HG02970 (cell line): ENCODE results near the gene APOD.
"Not testable (repeated sequence)": the region's sequence is repeated elsewhere in the genome, so short reads cannot be mapped to it uniquely, and the experiment has no call there.

ENCODE experiments used
- ATAC-seq: cut with Tn5 transposase; IDR thresholded peaks from one replicate; pipeline ENCODE4 v1.9.1; 2021; ENCODE audit warnings: mild to moderate bottlenecking, moderate library complexity, moderate number of reproducible peaks; ENCODE audit not compliant: unreplicated experiment, low FRiP score

The APOD gene

DNA sequence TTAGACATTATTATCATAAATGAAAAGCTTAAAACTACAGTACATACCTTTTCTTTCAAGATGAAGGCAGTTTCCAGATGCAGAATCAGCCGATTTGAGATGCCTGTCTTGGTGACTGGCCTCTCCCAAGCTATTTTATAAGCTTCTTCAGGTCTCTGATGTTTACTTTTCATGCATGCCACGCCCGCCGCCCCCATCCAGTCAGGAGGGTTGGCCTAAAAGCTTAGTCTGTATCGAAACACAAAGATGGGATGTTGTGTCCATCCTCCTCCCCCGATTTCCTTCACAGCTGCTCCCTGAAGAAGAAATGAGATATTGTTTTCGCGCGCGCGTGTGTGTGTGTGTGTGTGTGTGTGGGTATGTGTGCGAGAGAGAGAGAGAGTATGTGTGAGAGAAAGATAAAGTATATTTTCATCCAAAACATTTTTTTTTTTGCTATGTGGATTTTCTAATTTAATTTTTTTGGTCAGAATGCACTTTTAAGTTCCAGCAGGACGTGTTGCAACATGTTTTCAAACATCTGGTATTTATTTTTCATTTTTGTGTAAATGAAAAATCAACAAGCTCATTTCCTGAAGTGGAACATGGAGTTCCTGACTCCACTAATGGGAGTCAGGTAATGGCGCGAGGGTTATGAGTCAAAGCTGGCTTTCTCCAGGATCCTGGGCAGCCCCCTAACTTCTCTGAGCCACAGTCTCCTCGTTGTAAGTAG, at the start of gene APOD:
Gene APOD, minus strand, starts transcription at position 110 of the 712 bp plus-strand sequence. CDS start 4,479 bp downstream, outside the sequence.
- ATAC-seq: no peak

DNA sequence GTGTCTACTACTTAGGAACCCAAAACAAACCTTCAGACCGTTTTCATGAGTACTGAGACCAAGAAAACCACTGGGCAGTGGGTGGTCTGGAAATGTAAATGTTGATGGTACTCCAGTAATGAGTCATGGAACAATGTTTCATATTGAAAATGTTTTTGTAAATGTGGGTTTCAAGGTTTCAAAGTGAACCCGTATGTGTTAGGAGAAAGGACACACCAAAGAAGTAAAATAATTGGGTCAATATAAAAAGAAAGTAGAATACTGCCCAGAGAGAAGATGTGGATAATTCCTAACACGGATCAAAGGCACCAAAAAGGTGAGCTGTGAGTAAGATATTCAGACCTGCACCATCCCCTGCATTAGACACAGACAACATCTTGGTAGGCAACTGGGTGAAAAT, 49.6 kb upstream of the APOD start:
- not testable (repeated sequence) for ATAC-seq

DNA sequence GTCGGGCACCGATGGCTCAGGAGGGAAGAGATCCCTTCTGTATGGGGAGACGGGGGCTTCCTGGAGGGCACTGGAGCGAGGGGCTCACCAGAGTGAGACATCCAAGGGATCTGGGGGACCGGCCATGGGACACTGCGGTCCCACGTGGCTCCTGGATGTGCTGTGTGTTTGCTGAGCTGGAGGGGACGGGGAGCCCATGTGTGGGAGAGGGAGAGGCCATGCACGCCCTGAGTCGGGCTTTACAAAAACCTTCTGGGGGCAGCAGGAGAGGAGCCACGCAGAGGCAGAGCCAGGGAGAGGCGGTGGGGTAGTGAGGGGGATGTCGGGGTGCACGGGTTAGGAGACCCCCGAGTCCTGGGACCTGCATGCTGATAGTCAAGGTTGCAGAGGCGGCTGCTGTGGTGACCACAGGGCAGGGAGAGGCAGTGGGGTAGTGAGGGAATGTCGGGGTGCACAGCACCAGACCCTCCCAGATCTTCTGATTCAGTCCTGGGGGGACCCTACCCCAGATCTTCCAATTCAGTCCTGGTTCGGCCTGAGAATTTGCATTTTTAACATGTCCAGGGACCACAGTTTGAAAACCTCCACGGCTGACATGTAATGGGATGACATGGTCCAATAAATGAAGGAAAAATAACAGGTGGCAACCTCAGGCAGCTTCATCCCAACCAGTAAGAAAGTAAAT, 48.9 kb upstream of the APOD start:
- ATAC-seq: not testable (repeated sequence)

DNA sequence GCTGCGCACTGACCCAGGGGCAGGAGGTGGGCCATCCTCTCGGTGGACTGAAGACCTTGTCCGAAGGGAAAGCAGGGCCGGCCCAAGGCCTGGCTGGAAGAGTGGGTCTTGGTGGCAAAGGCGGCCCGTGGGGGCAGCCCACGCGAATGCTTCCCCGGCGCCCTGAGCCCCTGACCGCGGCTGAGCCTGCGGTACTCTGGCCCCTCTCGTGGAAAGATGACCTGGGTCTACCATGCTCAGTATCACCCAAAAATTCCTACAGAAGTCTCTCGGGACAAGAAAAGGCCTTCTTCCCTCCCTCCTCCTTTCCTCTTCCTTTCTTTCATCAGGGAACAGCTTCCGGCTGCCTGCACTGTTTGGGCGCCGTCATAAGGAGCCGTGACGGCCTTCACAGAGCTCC, 48.3 kb upstream of the APOD start:
- not testable (repeated sequence) for ATAC-seq

DNA sequence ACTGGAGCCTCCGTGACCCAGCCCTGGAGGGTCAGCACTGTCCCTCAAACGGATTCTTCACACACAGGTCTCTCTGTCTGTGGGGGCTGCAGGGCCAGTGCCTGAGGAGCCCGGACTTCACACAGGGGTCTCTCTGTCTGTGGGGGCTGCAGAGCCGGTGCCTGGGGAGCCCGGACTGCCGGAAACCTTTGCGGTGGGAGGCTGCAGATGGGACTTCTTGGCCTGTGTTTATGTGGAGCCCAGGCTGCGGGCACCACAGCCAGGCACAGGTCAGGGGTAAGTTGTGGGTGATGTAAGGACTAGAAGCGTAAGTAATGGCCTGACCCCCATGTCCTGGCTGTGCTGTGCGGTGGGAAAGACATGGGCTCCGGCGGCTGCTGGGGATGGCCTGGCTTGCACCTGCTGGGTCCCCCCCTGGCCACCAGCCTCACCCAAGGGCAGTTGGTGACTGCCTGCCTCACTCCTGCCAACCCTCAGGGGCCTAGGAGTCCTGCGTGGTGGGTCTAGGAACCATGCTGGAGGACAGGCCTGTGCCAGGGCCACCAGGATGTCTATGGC, 47.3 kb upstream of the APOD start:
- ATAC-seq: not testable (repeated sequence)

DNA sequence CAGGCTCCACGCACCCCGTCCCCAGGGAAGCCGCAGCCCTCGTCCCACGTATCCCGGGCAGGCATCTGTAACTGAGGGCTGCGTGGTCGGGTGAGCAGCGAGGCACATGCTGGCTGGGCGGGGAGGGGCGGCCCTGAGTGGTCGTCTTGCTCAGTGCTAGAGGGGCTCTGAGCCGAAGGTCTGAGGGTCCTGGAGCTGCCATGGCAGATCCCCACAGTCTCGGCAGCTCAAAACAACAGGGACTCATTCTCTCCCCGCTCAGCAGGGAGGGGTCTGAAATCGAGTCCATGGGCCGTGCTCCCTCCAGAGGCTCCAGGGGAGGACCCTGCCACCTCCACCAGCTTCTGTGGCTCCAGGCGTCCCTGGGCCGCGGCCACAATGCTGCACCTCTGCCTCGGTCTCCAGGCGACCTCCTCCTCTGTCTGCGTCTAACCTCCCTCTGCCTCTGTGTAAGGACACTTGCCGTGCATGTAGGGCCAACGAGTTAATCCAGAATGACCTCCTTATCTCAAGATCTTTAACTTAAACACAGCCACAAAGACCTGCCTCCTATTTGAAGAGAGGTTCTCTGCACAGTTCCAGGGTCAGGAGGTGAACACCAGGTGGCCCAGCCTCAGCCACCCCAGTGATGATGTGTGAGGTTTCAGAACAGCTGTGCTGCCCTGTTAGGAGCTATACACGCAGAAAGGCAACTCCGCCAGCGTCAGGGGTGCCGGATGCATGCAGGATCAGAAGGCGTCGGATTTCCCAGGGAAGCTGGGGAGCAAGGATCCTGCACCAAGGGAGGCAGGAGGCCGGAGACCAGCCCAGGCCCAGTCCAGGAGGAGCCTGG, 46.6 kb upstream of the APOD start:
- not testable (repeated sequence) for ATAC-seq

DNA sequence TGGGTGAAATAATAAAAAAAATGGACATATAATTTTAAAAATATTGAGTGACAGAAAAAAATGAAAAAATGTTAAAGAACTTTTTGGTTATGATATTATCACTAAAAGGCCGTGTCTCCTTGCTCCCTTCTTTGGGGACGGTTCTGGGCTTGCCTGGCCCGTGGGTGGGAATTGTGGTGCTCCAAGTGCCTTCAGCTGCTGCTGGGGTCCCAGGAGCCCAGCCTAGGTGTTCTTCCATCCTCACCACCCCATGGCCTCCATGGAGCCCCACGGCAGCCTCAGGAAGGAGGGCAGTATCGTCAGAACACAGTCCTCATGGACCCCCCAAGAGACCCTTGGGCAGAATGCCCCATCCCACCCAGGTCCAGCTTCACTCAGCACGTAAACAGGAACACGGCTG, 45.9 kb upstream of the APOD start:
- ATAC-seq: not testable (repeated sequence)

DNA sequence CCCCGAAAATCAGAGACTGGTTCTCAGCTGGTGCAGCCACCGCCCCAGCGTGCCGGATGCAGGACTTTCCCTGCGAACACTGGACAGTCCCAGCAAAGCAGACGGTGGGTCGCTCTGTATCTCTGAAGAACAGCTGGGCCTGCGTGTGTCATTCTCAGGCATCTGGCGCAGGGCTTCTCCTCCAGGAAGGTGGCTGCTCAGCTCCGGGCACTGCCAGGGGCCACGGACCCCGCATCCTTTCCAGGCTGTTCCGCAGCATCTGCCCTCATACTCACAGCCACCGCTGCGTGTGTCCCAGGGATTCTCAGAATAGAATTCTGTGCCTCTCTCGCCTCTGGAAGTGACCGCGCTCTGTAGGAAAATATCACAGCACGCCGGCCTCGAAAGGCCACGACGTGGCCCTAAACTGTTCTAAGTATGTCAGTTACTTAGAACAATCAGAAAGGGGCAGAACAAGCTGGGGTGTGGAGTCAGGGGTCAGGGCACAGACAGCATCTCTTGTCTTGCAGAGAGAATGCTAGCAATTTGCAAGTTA, 44.7 kb upstream of the APOD start:
- not testable (repeated sequence) for ATAC-seq

DNA sequence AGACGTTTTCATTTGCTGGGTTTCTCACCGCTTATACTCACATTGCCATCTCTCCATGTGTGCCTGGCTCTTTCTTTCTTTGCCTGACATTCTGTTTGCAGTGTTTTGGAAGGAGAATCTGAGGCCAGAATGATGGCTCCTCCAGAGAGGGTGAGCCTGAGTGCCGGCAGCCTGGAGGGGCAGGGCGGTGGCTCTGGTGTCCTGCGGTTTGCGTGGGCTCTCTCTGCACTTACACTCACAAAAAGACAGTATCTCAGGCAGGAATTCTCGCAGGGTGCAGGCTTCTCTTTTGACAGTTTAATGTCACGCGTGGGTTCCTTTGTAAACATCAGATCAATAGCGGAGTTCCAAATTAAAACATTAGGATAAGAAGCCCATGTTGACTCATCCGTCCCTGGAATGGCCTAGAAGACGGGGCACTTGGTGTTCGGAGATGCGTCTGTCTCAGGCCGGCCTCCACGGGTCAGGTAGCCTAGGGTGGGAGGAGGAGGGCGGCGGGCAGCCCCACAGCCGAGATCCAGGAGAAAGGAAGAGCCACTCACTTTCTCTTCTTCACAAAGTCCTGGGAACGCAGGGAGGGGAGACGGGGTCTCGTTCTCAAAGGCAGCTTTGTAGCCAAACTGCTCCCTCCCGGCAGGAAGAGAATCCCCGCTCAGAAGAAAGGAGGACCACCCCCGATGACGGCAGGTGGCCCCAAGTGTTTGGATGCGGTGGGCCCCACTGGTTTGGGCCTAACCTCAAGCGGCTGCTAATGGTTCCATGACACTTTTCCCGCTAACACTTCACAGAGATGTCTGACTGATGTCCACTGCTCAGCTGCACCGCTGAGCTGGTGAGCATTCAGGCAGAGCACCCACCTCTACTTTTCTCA, 44.0 kb upstream of the APOD start:
- ATAC-seq: not testable (repeated sequence)

DNA sequence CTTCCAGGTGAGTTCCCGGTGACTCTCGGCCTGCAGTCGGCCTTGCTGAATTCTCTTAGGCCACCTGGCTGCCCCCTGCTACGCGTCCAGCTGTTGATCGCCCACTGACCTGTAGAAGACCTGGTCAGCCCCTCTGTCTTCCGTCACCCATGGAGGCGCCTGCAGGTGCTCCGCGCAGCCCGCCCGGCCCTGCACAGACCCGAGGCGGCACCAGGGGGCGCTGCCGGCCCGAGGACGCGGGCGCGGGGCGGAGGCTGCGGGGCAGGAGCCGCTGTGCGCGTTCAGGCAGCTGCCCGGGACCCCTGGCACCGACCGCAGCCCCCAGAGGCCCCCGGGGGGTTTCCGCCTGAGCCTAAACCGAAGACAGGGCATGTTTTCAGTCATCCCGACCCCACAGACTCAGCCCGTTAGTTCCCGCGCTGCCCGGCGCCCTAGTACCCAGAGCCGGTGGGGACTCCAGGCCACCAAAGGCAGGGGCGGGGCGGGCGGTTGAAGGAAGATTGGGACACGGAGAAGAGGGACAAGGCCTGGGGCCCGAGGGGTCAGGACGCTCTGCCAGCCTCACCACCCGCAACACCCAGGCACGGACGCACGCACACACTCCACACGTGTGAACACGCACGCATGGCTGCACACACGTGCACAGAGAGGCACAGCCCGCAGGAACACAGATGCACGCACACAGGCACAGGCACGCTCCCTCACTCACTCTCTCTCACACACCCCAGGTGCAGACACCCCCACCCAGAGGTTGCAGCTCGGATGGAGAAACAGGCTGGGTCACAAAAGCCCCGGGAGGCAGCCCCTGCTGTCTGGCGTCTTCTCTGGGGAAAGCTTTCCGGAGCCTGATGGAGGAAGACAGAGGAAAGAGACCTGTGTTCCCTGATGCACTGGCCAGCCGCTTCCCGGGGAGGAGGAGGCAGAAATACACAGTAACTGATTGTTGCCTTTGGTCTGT, 41.1 kb upstream of the APOD start:
- peak; percentile 72 for ATAC-seq

DNA sequence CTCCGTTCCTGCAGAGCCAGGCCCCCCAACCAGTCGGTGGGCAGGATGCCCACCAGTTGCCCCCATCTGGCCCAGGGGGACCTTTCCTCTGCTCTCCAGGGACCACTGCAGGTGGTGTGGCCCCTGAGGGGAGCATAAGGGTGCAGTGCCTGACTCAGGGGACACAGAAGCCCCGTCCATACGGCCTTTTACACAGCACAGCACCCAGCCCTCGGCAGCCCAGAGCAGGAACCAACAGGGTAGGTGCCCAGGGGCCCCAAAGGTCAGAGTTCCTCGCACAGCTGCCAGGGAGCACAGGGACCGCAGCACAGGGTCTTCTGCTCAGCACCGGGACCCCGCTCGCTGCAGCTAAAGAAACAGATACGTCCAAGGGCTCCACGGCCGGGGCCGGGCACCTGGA, 40.4 kb upstream of the APOD start:
- peak; percentile 21 for ATAC-seq

DNA sequence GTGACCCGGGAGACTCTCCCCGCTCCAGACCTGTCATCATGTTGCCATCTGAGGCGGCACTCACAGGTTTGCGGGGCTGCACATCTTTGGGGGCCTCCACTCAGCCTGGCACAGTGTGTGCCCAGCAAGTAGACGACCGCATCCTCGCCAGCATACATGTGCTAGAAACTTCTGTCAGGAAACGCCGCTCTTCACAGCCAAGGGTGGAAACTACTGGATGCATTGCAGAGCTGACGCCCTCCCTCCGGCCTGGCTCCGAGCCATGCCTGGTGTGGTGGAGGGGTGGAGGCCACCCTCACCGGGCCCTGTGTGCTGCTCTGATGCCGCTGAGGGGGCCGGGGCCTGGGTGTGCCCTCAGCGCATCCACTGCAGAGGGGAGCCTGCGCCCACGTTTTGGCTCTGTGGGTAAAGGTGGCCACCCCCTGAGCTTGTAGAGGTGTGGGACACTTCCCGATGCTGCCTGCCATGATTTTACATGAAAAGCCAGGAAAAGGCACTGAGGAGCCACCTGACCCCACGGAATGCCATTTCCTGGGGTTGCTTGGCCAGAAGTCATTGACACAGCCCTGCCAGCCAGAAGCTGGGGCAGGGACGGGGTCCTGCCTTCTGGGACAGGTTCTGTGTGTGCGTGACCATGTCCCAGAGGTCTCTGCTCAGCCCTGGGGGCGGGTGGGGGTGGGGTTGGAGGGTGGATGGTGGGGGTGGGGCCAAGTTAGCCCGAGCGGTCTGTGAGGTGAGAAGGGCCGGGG, 39.7 kb upstream of the APOD start:
- not testable (repeated sequence) for ATAC-seq

DNA sequence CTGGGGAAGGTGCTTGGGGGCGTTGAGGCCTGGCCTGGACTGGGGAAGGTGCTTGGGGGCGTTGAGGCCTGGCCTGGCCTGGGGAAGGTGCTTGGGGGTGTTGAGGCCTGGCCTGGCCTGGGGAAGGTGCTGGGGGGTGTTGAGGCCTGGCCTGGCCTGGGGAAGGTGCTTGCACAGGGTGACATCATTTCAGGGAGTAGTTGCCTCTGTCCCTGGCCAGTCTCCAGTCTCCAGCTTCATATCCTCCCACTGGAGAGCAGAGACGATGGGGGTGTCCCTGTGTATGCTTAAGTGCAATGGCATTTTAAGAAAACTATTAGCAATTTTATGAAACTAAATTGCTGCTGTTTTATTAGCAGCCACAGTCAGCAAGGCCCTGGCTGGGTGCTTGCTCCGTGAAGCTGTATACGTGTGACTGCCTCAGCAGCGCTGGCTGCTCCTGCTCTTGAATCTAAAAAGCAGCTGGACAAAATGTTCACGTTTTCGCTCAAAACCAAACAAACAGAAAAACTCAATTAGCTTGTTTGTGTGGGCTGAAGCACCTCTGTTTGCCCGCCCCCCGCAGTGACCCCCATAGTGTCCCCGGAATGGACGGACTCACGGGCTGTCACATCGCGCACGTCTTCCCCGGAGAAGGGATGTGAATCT, 38.9 kb upstream of the APOD start:
- ATAC-seq: not testable (repeated sequence)

DNA sequence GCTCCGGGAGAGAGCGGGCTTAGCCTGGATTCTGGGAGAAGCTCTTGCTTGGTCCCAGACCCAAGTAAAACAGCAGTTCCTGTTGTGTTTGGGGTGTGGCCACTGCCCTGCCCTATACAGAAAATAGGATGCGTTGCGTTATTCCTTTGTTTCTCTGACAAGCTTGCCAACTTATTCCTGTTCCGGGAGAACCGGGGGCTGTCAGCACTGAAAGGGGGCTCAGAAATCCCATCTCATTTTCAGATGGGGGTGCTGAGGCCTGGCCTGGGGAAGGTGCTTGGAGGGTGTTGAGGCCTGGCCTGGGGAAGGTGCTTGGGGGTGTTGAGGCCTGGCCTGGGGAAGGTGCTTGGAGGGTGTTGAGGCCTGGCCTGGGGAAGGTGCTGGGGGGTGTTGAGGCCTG, 38.3 kb upstream of the APOD start:
- ATAC-seq: not testable (repeated sequence)

DNA sequence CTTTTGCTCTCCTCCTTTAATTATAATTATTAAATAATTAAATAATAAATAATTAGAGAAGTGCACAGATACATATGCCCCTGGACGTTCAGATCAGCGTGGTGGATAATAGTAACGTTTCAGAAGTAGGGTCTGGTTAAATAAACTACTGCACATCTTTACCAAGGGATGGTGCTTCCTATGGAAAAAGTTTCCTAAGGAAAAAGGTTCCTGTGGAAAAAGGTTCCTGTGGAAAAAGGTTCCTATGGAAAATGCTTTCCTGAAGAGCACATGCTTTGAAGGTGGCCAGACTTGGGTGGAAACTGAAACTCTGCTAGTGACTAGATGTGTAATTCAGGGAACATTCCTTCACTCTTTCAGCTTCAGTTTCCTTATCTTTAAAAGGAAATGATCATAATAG, 37.4 kb upstream of the APOD start:
- ATAC-seq: not testable (repeated sequence)

DNA sequence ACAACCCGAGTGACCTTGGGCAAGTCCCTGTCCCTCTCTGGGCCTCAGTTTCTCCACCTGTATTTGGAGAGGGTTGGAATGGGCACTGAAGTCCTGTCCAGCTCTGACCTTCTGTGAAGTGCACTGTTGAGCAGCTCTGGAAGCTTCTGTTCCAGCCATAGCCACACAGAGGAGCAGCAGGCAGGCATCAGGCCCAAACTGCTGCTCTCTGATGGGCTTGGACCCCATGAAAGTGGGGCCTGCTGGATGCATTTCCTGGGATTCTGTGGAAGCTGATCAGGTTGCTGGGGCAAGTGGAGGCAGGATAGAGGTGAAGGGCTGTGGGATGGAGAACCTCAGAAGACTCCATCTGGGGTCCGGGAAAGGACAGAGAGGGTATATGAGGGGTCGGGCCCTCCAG, 36.7 kb upstream of the APOD start:
- ATAC-seq: not testable (repeated sequence)
